Measurements from ENCODE around the gene KCNIP4.
A peak's percentile ranks its signal among the peaks of the same experiment; 100 is the strongest.

KCNIP4 gene

GRCh38 chr4:21167711-21168110 lies 780.9 kb downstream of the KCNIP4 start:
- DNase-seq, result no peak

- no peak for DNase-seq
These were observed 793.2 kb downstream of the KCNIP4 start for GRCh38 chr4:21155367-21155766.

GRCh38 chr4:21139327-21139726 lies 809.2 kb downstream of the KCNIP4 start:
- no peak for DNase-seq

GRCh38 chr4:21136051-21136630 lies 812.4 kb downstream of the KCNIP4 start:
- DNase-seq, result no peak

GRCh38 chr4:21134994-21135393 lies 813.6 kb downstream of the KCNIP4 start:
- peak; percentile 6 to 25 for DNase-seq

GRCh38 chr4:21130606-21131005 lies 818.0 kb downstream of the KCNIP4 start:
- DNase-seq, result no peak

GRCh38 chr4:21126014-21126512 lies 822.5 kb downstream of the KCNIP4 start:
- no peak for DNase-seq

GRCh38 chr4:21118301-21118700 lies 830.3 kb downstream of the KCNIP4 start:
- DNase-seq, result no peak

GRCh38 chr4:21117541-21118180 lies 830.9 kb downstream of the KCNIP4 start:
- no peak for DNase-seq

GRCh38 chr4:21113496-21114223 lies 834.9 kb downstream of the KCNIP4 start:
- no peak for DNase-seq

GRCh38 chr4:21102667-21103066 lies 845.9 kb downstream of the KCNIP4 start:
- DNase-seq, result no peak

GRCh38 chr4:21097865-21098264 lies 850.7 kb downstream of the KCNIP4 start:
- DNase-seq, result no peak

- no peak for DNase-seq
These were observed 851.5 kb downstream of the KCNIP4 start for GRCh38 chr4:21097026-21097425.

- DNase-seq, result no peak
These were observed 856.0 kb downstream of the KCNIP4 start for GRCh38 chr4:21092531-21092930.

- no peak for DNase-seq
These were observed 858.4 kb downstream of the KCNIP4 start for GRCh38 chr4:21090094-21090666.

GRCh38 chr4:21083413-21083812 lies 865.2 kb downstream of the KCNIP4 start:
- no peak for DNase-seq

GRCh38 chr4:21077967-21078366 lies 870.6 kb downstream of the KCNIP4 start:
- DNase-seq, result no peak

GRCh38 chr4:21067351-21067750 lies 881.2 kb downstream of the KCNIP4 start:
- DNase-seq, result no peak

- no peak for DNase-seq
These were observed 886.7 kb downstream of the KCNIP4 start for GRCh38 chr4:21061902-21062301.

- no peak for DNase-seq
These were observed 902.4 kb downstream of the KCNIP4 start for GRCh38 chr4:21046141-21046540.

- DNase-seq, result no peak
These were observed 903.5 kb downstream of the KCNIP4 start for GRCh38 chr4:21045119-21045518.

GRCh38 chr4:21041708-21042107 lies 906.9 kb downstream of the KCNIP4 start:
- DNase-seq, result no peak

- no peak for DNase-seq
These were observed 913.8 kb downstream of the KCNIP4 start for GRCh38 chr4:21034728-21035127.

All from SHP77 (cell line).